Head of caudate nucleus (tissue), 42 donors: Measurements from ENCODE around the gene PCDH8.

Source experiments
- DNase-seq, 42 donors: peaks; one replicate each; pipeline versions ENCODE4 v3.0.0 to v3.0.0-alpha.2; 2020 to 2021; ENCODE audit warnings: mixed read lengths in 7 of 42
- intact Hi-C: fragments of 100-400 bp; cut with DNase I; formaldehyde crosslinking; loops from one replicate; pipeline ENCODE4 v1.15.0; 2022

PCDH8 gene

GRCh38 chr13:52848455-52849195, at the start of gene PCDH8:
PCDH8 (minus strand) TSS chr13:52848640; CDS start chr13:52848436, 204 bp downstream.
- intact Hi-C loops: no loop called here
- DNase-seq: peak; percentile 74 to 97 (median 88)

GRCh38 chr13:52896827-52897659, 48.6 kb upstream of the PCDH8 start:
- intact Hi-C loops: no loop called here
- DNase-seq: peak in 35 of 42 donors; percentile 5 to 70 (median 40)

- intact Hi-C loops: no loop called here
- DNase-seq: no peak
These were observed 46.0 kb upstream of the PCDH8 start for GRCh38 chr13:52894413-52894812.

- intact Hi-C loops: no loop called here
- peak in 1 of 42 donors; percentile 38 for DNase-seq
These were observed 44.5 kb upstream of the PCDH8 start for GRCh38 chr13:52892925-52893324.

GRCh38 chr13:52891706-52892105, 43.3 kb upstream of the PCDH8 start:
- intact Hi-C loops: no loop called here
- DNase-seq: no peak

GRCh38 chr13:52887165-52887564, 38.7 kb upstream of the PCDH8 start:
- DNase-seq: no peak
- intact Hi-C loops: no loop called here

GRCh38 chr13:52885141-52885540, 36.7 kb upstream of the PCDH8 start:
- intact Hi-C loops: no loop called here
- DNase-seq: no peak

GRCh38 chr13:52884429-52885010, 36.1 kb upstream of the PCDH8 start:
- intact Hi-C loops: no loop called here
- DNase-seq: no peak

- no peak for DNase-seq
- intact Hi-C loops: no loop called here
These were observed 34.3 kb upstream of the PCDH8 start for GRCh38 chr13:52882785-52883184.

GRCh38 chr13:52879950-52880741, 31.7 kb upstream of the PCDH8 start:
- intact Hi-C loops: no loop called here
- no peak for DNase-seq

GRCh38 chr13:52878831-52879230, 30.4 kb upstream of the PCDH8 start:
- intact Hi-C loops: no loop called here
- DNase-seq: no peak

- intact Hi-C loops: no loop called here
- no peak for DNase-seq
These were observed 21.7 kb upstream of the PCDH8 start for GRCh38 chr13:52870143-52870542.

- no peak for DNase-seq
- intact Hi-C loops: no loop called here
These were observed 21.2 kb upstream of the PCDH8 start for GRCh38 chr13:52869621-52870020.

GRCh38 chr13:52869050-52869449, 20.6 kb upstream of the PCDH8 start:
- no peak for DNase-seq
- intact Hi-C loops: no loop called here

GRCh38 chr13:52868190-52868589, 19.8 kb upstream of the PCDH8 start:
- intact Hi-C loops: no loop called here
- DNase-seq: no peak

GRCh38 chr13:52864941-52865340, 16.5 kb upstream of the PCDH8 start:
- intact Hi-C loops: no loop called here
- DNase-seq: no peak

- peak in 36 of 42 donors; percentile 17 to 76 (median 52) for DNase-seq
- intact Hi-C loops: no loop called here
These were observed 14.1 kb upstream of the PCDH8 start for GRCh38 chr13:52862358-52863206.

GRCh38 chr13:52852444-52852843, 4.0 kb upstream of the PCDH8 start:
- DNase-seq: no peak
- intact Hi-C loops: no loop called here
